WERI-Rb-1 (cell line): ENCODE data around the gene TLE4.

Experiments
- DNase-seq: peaks from one replicate; pipeline ENCODE4 v3.0.0-alpha.2; 2020
- H3K27ac ChIP-seq: fragments of 250-450 bp; sonication (Bioruptor Pico); 2 replicates; pipeline ENCODE4 v1.5.1; 2020; ENCODE audit warnings: mild to moderate bottlenecking, moderate library complexity
- H3K27me3 ChIP-seq: fragments of 250-450 bp; sonication (Bioruptor Pico); 2 replicates; pipeline ENCODE4 v1.5.1; 2021; ENCODE audit warnings: mild to moderate bottlenecking, low read depth, moderate library complexity; ENCODE audit not compliant: insufficient read depth, severe bottlenecking
- H3K36me3 ChIP-seq: fragments of 250-450 bp; sonication (Bioruptor Pico); 2 replicates; pipeline ENCODE4 v1.5.1; 2020; ENCODE audit warnings: mild to moderate bottlenecking, moderate library complexity
- H3K4me3 ChIP-seq: 2 replicates; pipeline ENCODE4 v1.5.1; 2011; ENCODE audit warnings: low read depth, mild to moderate bottlenecking, control low read depth, low read length
- H3K9me3 ChIP-seq: fragments of 250-450 bp; sonication (Bioruptor Pico); 2 replicates; pipeline ENCODE4 v1.5.1; 2021; ENCODE audit warnings: mild to moderate bottlenecking, moderate library complexity; ENCODE audit not compliant: severe bottlenecking
- CTCF ChIP-seq: IDR thresholded peaks from 2 replicates; pipeline ENCODE4 v1.5.1; 2011; ENCODE audit warnings: low read depth, mild to moderate bottlenecking, control low read depth, inconsistent platforms, low read length

The TLE4 gene

GRCh38 chr9:79707589-79707988, 135.8 kb downstream of the TLE4 start:
- Histone ChIP-seq H3K27ac (no peak overlapping the region), H3K9me3 (no peaks in the 10 kb centered on the region), H3K4me3 (no peak overlapping the region), H3K27me3 (no peaks in the 10 kb centered on the region), H3K36me3 (no peaks in the 10 kb centered on the region)
- DNase-seq: no peak
- no peak for TF ChIP-seq CTCF

- no peak for DNase-seq
- Histone ChIP-seq H3K9me3 (no peaks in the 10 kb centered on the region), H3K36me3 (no peaks in the 10 kb centered on the region), H3K27me3 (no peaks in the 10 kb centered on the region), H3K27ac (no peak overlapping the region), H3K4me3 (no peak overlapping the region)
- no peak for TF ChIP-seq CTCF
Observed at GRCh38 chr9:79708541-79708940, 136.8 kb downstream of the TLE4 start.

GRCh38 chr9:79709743-79710674, 138.2 kb downstream of the TLE4 start:
- Histone ChIP-seq H3K27ac (no peak overlapping the region), H3K27me3 (no peaks in the 10 kb centered on the region), H3K9me3 (no peaks in the 10 kb centered on the region), H3K36me3 (no peaks in the 10 kb centered on the region), H3K4me3 (no peak overlapping the region)
- no peak for DNase-seq
- no peak for TF ChIP-seq CTCF

GRCh38 chr9:79711874-79712273, 140.1 kb downstream of the TLE4 start:
- no peak for TF ChIP-seq CTCF
- no peaks in the 10 kb centered on the region for H3K36me3 ChIP-seq
- no peak overlapping the region for H3K27ac ChIP-seq
- no peaks in the 10 kb centered on the region for H3K9me3 ChIP-seq
- DNase-seq: no peak
- H3K4me3 ChIP-seq: no peak overlapping the region
- H3K27me3 ChIP-seq: no peaks in the 10 kb centered on the region

- no peak for DNase-seq
- Histone ChIP-seq H3K36me3 (no peaks in the 10 kb centered on the region), H3K27ac (no peak overlapping the region), H3K4me3 (no peak overlapping the region), H3K27me3 (no peaks in the 10 kb centered on the region), H3K9me3 (no peaks in the 10 kb centered on the region)
- no peak for TF ChIP-seq CTCF
Observed at GRCh38 chr9:79719021-79719420, 147.3 kb downstream of the TLE4 start.
